CD4-positive, alpha-beta T cell treated with Interleukin-2 at 100 ng/mL for 4 hours (primary cell): ENCODE results near the gene NPM1.

Source experiments
- DNase-seq: peaks from one replicate; pipeline ENCODE4 v3.0.0-alpha.2; 2020; ENCODE audit warnings: low spot score

NPM1 gene

DNA sequence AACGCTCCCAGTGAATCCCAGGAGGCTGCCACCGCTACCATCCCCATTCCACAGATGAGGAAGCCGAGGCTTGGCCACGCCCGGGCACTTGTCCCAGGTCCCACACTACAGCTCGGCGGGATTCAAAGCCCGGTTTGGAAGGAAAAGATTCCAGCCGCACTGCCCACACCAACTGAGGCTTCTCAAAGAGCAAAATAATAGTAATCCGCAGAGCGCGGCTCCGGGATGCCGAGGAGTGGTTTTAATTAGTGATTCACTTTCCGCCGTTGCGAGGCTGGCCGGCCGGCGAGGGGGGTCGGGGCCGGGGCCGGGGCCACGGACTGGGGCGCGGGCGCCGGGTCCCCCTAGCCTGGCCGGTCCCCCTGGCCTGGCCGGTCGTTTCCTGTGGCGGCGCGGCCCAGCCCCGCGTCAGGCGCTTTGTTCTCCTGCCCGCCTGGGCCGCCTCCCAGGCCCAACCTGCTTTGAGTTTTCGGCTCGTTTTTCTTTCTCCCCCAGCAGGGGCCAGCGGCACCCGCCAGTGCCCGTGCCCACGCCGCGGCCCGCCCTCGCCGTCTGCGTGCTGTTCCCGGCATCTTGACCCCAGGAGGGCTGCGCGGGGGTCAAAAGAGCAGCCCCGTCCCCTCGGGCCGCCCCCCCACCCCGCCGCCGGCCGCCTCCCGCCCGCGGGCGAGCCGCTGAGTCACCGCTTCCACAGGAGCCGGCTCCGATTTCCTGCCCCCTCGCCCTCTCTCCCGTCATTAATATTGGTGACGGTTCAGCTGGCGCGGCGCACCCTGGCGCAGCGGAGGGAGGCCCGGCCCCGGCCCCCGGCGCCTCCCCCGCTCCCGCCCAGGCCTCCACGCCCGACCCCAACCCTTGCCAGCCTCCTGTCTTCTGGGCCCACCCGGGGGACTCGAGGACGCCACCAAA, 63.0 kb downstream of the NPM1 start:
- no peak for DNase-seq

DNA sequence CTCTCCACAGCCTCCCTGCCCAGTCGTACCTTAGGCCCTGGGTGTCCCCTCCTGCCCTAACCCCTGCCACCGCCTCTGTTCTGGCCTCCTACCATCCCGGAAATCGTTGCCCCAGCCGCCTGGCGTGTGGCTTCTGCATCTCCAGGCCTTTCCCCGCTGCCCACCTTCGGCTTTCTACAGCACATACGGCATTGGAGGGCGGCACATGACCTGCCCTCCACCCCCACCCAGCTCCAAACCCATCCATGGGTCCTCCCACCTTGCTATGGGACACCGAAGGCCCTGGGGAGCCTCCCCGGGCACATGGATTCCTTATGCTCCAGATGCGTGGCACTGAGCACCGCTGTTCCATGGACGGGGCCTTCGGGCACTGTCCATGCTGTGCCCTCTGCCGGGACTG, 63.8 kb downstream of the NPM1 start:
- no peak for DNase-seq

DNA sequence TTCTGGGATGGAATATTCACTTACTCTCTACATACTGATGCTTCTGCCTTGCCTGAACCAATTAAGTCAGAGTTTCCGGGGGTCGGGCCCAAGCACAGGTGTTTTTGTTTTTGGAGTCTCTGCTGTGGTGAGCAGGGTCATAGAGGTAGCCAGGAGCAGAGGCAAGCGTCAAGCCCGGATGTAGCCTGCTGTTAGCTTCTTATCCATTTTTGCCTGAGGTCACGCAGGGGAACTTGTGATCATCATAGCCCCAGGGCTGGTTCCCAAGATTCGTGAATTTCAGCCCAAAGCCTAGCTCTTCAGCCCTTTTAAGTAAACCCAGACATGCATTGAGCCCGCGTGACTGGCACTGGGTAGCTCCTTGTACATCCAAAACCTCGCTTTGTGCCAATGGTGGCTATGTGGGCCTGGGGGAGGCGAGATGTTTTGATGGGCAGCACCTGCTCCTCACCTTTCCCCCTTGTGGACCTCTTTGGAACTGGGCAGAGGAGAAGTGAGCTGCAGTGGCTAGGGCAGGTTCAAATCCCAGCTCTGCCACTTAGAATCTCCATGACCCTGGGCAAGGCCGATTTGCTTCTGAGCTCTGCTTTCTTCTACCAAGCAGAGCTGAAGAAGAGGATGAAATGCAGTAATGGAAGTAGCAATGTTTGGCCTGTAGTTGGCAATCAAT, 65.5 kb downstream of the NPM1 start:
- DNase-seq = no peak

DNA sequence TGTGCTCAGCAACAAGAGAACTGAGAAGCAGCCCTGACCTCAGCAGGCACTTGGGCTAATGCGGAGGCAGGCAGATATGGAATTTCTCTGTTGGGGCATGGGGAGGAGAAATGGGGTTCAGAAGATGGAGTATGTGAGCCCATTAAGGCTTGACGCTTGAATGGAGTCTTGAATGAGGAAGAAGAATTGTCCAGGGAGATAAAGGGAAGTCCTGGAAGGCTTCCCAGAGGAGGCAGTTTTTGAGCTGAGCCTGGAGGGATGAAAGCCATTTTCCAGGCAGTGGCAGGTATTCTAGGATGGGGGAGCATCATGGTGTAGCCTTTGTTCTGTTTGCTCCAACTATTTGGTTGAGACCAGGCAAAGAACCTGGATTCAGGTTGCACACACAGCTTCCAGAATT, 66.3 kb downstream of the NPM1 start:
- DNase-seq = no peak

DNA sequence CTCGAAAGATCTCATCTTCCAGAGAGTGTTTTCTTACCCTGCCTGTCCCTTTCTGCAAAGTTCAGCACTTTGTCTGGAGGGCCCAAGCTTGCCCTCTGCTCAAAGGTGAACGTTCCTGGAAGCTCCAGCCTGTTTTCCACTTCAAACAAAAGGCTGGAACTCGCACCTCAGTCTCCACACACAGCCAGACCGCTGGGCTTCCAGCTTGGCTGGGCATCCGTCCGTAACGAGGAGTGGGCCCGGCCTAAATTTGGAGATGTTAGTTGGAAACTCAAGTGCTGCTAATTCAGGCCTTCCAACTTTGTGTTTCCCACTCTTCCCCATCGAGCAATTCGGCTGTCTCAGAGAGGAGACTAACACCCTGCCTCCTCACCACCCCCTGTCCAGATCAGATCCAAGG, 66.9 kb downstream of the NPM1 start:
- DNase-seq = no peak

DNA sequence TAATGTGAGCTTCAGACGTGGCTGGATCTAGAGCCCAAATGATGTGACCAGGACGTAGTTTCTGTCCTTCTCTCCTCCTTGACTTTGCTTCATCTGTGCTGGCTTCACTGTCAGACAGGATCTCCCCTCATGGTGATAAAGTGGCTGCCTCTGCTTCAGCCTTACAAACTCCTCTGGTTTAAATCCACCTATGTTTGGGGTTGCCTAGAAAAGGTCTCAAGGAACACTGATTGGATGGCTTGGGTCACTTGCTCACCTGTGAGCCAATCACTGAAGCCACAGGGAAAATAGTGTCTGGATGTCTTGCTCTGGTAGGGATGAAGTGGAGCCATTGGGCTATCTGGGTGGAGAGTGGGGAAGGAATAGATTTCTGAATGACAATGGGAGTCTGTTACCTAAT, 67.9 kb downstream of the NPM1 start:
- no peak for DNase-seq

DNA sequence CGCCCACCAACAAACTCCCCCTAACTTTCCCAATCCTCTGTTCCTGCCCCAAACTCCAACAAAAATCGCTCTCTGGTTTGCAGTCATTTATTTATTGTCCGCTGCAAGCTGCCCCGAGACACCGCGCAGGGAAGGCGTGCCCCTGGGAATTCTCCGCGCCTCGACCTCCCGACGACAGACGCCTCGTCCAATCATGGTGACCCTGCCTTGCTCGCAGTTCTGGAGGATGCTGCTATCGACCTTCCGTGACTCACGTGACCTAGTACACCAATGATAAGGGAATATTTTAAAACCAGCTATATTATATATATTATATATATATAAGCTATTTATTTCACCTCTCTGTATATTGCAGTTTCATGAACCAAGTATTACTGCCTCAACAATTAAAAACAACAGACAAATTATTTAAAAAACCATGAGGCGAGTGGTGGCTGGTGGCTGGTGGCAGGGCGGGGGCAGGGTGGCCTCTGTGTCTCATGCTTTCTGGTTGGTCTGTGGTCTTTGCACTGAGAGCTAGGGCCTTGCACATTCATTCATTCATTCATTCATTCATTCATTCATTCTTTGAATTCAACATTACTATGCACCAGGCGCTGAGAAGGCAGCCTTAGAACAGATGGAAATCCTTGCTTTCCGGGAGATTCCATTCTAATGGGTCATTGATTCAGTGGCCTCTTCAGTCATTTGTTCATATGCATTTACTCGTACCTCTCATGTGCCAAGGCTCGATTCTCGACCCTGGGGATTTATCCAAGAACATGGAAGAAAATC, 69.7 kb downstream of the NPM1 start:
- no peak for DNase-seq

DNA sequence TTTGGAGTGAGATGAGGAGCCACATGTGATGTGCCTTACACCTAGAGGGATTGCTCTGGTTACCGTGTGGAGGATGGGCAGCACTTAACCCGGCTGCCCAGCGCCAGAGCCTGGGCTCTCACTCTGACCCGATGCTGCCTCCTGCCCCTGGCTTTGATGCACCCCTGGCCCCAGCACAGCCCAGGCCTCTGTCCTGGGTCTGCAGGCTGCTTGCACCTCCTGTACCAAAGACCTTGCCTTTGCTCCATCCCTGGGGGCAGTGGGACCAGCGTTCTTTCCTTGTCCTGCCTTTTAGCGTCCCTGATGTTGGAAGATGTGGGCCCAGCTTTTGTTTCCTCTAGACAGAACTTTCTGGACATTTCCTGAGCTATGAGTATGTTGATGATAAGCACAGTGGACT, 72.2 kb downstream of the NPM1 start:
- no peak for DNase-seq
